HG03095 (cell line): ENCODE results near the gene MSI2.

Experiments used
- ATAC-seq: cut with Tn5 transposase; IDR thresholded peaks from one replicate; pipeline ENCODE4 v1.9.1; 2021; ENCODE audit warnings: moderate library complexity; ENCODE audit not compliant: unreplicated experiment

The MSI2 gene

DNA sequence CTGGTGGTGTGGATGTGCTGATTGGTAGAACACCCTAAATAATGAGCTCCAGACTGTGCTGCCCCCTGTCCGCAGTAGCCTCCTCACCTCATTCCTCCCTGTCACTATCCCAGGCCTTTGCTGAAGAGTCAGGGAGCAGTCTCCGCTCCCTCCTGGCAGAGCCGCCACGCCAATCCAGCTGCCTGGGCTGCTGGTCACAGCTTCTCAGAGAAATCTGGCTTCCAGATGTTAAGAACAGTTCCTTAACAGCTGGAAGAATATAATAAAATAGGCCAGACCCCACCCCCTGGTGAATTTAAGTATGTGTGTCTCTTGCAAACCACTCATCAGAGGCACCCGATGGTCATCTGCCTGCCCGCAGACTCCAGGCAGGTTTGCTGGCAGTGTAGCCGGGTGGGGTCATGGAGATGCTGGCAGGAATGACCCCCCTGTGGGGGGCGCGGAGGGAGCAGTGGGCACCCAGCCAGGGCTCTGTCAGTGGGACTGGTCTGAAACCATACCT is 327.8 kb downstream of the MSI2 start:
- no peak for ATAC-seq

DNA sequence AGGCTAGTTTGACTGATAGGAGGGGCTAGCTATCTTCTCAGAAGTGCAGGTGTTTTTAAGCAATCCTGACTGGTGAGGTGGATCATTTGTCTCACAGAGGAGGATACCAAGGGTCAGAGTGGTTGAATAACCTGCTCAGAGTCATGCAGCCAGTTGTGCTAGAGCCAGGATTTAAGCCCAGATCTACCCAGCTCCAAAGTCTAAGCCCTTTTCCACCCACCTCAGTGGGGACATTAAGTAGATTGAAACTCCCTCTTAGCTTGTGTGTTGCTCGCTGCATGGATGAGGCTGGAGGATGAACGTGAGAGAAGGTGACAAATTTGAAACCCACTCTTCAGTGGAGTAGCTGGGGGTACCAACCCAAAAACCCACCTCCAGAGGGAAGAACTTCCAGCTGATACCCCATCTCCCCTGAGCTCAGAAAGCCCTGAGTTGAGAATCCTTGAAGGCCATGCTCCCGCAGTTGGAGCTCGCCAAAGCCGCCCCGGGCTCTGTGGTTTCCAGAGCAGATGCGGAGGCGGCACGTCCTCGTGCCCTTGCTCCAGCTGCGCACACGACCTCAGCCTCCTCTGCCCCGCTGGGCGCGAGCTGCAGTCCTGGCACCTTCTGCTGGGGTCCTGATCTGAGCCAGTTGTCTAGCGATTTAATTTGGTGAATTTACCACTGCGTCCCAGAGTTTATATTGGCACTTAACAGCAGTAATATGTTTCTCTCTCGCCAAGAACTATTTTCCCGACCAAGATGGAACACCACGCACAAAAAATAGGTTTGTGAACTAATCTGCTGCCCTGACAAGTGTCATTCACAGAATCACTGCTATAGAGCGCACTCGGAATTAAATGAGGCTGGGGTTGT is 329.2 kb downstream of the MSI2 start:
- no peak for ATAC-seq

DNA sequence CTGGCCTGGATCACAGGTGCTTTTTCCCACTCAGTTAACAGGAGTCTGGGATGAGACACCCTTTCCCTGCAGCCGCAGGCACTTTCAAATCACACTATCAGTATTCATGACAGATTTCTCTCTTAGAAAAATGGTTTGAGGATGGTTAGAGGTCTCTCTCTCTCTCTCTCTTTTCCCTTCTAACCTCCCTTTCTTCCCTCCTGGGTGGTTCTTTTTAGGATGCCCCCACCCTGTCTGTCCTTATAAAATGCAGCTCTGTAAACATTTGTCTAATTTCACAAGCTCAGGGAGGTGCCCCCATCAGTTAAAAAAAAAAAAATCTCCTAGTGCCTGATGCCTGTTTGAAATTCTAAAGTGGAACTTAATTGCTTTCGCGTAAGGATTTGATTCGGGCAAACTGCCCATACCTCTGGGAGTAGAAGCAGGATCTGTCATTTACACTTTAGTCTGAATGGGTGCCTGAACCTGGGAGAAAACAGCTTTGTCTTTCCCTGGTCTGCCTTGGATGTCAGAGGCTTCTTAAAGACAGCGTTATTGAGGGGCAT is 329.9 kb downstream of the MSI2 start:
- no peak for ATAC-seq

DNA sequence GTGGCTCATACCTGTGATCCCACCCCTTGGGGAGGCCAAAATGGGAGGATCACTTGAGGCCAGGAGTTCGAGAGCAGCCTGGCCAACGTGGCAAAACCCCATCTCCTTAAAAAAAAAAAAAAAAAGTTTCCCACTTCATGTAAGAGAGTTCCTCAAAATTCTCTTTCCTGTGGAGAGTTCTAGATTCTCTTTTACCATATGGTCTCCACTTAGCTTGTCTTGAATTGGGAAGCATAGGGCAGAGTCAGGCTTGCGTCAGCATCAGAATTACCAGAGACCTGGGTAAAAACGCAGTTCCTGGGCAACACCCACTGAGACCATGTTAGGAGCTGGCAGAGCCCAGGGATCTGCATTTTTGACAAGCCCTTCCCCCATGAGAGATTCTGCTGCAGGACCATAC is 330.4 kb downstream of the MSI2 start:
- no peak for ATAC-seq

DNA sequence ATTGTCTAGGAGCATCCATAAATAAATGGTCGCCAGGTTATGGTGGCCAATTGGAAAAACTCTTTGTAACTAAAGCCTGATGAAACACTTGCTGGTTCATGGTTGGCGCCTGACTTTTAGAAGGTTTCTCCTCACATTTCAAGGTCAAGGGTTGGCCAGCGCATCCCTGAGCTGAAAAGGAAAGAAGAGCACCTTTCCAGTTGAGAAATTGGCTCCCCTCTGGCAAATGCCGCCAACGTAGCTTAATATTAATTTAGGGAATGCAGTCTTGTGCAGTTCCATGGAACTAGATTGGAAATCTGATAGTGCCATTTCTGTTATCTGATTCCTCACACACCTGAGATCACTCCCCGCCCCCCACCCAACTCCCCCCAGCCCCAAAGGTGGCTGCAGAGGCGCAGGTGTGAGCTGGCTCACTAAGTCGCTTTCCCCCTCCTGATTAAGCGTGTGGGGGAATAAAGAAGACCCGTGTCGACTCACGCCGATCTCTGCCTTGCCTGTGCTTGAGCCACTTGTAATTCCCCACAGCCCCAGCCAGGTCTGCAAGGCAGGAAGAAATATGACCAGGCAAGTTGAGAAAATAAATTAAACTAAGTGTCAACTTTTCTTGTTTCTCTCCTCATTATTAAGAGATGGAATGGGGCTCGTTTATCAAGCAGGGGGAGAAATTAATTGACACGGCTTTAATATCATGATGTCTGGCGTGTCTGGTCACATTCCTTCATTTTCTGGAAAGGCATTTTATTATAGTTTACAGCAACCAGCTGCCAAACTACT is 331.1 kb downstream of the MSI2 start:
- no peak for ATAC-seq

DNA sequence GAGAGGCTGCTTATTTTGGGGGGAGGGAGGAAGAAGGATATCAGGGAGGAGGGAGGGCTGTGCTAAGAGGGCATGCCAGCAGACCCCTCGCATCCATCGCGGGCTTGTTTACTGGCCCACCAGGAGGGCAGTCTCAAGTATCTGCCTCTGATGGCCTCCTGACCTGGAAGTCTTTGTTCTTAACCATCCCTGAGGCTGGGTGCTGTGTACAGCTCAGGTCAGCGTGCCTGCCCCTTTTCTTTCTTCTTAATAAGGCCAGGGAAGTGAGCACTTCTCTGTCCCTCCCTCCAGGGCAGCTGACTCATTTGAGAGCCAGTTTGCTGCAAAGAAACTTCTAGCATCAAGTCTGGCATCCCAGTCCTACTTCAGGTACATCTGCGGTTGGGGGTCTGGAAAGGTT is 331.8 kb downstream of the MSI2 start:
- ATAC-seq: no peak

DNA sequence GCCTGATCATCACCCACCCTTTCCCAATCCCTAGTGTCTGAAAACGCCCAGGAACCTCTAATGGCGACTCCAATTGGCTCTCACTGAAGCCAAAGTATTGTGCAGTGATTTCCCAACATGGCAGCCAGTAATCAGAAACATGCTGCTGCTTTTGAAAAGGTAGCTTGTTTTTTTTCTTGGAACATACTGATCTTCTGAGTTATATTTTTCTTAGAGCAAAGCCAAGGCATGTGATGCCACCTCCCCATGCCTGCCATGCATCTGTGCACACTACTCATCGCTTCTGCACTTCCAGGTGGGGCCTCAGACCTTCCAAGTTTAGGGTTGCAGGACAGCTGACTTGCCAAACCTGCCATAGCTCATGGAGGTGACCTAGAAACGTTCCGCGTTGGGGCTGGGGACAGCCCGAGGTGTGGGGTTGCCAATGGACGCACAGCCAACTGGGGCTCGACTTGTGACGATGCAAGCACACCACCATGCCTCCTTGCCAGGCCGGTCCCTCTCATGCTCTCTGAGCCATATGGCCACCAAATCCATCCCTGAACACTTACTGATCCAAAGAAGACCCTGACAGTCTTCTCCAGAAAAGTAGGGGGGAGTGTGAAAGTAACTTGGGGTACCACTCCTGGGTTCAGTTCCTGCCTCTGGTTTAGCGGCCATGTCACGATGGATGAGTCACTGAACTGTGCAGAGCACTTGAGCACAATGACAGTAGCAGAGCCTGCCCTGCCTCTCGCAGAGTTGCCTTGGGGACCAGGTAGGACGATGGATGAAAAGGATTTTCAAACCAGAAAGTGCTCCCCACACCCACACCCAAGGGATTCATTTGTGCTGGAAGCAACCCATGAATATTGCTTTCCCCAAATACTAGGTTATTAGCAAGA is 333.1 kb downstream of the MSI2 start:
- no peak for ATAC-seq

DNA sequence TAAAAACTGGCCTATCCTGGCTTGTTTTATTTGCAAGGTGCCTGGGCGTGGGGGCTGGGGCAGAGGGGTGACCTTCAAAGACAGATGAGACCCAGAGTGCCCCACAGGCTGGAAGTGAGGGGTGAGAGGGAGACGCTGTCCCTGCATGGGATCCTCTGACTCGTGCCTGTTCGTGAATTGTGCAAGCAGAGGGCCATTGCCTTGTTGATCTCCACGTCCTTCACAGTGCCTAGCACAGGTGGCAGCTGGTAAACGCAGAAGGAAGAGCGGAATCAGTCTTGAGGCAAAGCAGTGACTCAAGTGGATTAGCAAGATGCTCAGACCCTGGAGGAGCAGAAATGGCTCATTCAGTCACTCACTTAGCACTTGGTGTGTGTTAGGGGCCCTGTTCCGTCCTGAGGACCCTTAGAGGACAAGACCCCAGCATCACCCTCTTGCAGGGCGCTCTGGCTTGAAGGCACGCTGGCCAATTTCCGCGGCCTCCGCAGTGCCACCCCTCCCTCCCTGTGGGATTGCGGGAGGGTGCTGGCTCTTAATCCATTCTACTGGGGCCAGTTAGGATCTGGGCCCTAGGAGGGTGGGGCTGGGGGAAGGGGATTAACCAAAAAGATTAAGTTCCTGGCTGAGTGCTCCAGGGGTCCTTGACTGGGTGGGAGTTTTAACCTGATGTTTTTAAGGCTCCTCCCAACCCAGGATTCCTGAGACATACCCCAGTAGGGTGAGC is 337.6 kb downstream of the MSI2 start:
- ATAC-seq: no peak

DNA sequence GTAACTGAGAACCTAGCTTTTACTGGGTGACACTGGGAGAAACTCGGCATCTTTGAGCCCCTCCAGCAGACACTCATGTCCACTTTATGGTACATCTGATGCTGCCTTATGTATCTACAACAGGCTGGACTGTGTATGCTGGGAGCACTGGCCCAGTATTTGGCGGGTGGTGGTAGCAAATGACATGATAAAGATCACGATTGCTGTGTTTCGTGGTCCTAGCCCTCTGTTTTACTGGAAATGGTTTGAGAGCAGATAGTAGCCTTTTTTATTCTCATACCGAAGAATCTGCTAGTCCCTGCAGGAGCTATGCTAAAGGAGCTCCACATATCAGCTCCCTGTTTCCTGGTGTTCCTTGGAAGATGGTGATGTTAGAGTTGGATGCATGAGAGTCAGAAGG is 338.4 kb downstream of the MSI2 start:
- ATAC-seq: no peak

DNA sequence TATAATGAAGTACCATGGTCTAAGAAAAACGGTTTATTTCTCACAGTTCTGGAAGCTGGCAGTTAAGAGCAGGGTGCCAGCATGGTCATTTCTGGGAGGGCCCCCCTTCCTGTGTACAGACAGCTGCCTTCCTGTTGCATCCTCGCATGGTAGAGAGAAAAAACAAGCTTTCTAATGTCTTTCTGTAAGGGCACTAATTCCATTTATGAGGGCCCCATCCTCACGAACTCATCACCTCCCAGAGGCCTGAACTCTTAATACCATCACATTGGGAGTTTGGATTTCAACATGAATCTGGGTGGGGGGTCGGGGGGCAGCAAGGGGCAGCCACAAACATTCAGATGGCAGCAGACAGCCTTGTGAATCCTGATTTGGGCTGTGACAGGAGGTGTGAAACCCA is 339.1 kb downstream of the MSI2 start:
- ATAC-seq: no peak

DNA sequence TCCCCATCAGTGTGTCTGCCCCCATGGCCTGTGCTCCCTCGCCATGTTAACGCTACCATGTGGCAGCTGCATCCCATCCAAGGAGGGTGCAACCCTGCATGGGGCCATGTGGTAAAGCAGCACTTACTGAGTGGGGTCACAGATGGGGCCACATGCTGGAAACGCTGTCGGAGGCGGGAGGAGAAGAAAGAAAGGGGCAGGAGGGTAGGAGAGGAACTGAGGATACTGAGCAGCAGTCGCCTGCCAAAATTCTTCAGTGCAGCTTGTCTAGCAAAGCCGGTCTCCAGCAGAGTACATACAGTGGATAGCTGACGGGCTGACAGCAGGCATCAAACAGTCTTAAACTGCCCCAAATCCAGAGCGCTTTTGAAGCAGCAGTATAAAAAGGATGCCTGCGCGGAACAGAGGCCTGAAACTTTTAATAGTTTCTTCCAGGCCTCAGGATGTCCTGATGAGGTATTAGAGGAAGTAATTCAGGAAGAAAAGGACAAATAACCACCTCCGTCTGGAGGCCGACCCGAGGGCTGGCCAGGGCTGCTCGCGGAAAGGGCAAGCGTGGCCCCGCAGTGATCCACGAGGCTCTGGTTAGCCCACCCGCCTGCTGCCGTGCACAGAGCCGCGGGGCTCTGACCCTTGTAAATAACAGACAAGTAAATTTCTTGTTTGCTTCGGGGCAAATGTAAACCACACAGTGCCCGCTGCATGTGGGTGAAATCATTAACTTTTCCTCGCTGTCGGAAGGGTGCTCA is 339.8 kb downstream of the MSI2 start:
- no peak for ATAC-seq

DNA sequence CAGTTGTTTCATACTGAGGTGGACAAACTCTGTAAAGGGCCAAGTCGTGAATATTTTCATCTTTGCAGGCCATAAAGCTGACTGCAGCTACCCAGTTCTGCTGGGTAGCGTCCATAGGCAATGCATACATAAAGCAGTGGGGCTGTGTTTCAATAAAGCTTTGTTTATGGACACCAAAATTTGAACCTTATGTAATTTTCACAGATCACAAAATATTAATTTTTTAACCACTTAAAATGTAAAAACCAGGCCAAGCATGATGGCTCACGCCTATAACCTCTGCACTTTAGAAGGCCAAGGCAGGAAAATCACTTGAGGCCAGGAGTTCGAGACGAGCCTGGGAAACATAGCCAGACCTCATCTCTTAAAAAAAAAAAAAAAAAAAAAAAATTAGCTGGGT is 340.8 kb downstream of the MSI2 start:
- ATAC-seq: no peak

DNA sequence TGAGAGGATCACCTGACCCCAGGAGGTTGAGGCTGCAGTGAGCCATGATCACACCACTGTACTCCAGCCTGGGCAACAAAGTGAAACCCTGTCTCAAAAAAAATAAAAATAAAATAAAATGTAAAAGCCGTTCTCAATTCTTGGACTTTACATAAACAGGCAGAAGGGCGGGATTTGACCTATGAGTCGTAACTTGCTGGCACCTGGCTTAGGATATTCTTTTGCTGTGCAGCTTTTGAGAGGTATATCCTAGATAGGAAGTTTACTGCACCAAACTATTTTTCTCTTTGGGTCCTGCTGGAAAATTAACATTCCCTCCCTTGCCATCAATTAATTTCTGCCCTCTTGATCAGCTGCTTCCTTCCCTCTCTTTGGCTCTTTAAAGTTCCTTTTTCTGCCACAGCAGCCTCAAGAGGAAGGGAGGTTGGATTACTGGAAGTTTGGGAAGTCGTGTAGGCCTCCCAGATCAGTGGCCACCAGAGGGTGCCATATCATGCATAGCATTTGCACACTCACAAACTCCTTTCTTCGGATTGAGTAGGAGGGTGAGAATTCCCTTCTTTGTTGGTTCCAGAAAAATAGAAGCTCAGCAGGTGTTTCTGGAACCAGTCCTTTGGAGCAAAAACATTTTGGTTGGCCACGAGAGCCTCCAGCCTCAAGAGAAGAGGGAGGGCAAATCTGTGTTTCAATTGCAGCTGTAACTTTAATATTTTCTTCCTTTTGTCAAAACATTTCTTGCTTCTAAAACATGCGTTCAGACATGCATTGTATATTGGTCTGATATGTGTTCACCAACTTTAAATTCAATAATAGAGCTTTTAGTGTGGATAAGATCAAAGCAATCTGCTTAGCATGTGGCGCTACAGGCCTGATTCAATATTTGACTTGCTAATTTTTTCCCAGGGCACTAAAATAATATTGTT is 341.5 kb downstream of the MSI2 start:
- ATAC-seq: no peak

DNA sequence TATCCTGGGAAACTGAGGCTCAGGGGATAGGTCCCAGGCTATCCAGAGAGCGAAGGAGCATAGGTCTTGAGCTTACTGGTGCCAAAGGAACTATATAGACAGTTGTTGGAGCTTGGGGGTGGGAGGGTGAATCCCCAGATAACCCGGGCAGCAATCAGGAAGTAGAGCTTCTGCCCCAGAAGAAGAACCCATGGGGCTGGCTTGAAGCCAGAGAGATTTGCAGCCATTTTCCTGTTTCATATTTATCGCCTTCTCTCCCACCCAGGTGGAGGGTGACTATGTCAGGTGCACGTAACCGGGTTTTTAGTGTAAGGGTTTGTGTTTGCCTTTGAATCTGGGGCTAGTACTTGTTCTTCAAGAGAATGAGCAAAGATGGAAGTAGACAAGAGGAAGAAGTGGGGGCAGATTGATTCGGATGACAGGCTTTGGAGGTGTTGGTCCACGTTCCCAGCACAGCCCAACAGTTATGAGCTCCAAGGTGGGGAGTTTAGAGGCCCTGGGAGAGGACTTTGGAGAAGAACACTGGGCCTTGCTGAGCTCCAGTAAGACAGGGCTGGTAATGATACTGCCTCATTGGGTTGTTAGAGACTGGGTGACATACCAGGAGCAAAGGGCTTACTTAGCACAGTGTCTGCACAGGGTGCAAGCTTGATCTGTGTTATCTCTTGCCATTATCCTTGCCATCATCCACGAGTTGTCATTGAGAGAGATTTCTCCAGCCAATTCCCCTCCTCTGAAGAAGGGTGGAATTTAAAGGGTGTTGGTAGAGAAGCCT is 343.1 kb downstream of the MSI2 start:
- ATAC-seq: no peak

DNA sequence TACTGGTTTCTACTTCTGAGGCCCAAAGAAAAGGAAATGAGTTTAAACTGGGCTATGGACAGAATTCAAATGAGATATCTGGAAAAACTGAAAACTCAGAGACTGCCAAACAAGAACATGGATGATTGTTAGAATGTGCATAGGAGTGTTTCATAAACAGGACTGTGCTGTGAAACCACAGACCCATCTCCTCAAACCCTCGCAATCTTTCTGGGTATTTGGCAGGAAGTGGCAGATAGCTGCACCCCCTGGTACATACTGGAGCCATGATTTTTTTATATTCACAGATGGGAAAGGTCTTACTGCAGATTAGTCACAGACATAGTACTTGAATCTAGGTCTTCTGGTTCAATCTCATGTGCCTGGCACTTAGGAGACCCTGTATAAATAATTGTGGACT is 343.8 kb downstream of the MSI2 start:
- ATAC-seq: no peak

DNA sequence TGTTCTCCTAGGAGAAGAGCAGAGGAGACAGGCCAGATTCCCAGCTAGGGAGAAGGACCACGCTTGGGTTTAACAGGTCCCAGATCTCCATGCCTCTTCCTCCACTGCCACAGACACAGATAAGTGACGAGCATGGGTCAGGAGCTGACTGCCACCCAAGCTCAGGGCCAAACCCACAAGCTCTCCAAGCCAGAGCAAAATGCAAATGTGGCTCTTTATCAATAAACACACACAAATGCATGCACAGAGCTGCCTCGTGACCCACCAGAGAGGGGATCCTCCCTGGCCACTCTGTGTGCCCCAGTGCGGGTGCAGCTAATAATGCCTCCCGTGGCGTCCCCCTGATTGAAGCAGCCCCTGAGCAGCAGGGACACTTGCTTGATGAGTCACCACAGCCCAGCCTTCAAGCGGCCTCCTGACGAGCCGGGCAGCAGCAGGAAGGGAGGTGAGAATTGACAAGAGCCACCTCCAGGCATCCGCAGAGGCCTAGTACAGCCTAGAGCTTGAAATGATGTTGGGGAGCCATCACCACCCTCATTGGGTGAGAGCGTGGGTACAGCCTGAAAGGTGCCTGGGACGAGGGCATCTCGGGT is 344.9 kb downstream of the MSI2 start:
- ATAC-seq: no peak

DNA sequence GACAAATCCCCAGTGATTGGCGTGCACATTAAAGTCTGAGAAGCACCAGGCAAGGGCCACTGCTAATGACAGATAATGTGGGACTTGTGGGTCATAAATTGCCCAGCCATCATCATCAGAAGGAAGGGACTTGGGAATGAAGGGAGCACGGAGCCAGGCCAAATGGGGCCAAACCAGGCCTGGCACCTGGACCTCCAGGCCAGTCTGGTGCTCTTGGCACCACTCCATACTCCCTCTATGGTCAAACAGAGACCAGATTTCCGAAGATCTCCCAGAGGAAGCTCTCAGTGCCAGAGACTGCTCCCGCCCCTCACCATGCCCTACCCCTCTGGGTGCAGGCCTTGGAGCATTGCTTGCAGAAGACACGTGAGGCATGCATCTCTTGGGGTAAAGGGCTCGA is 346.6 kb downstream of the MSI2 start:
- no peak for ATAC-seq
